GM23338 (cell line): ENCODE measurements around the gene SYT5. TPM values are rescaled to one million over a fixed set of nuclear protein-coding genes. Genes with fewer than 3 reads are reported as not detected.
"Not testable (repeated sequence)": the region's sequence is repeated elsewhere in the genome, so short reads cannot be mapped to it uniquely, and the experiment has no call there.

Experiments
- ATAC-seq: fragments of 200-7000 bp; cut with Tn5 transposase; 3 replicates; pipeline ENCODE4 v1.9.1; 2020
- DNase-seq: peaks from one replicate; pipeline ENCODE4 v3.0.0-alpha.2; 2015; ENCODE audit warnings: low spot score
- H2AFZ ChIP-seq: fragments of 200-600 bp; sonication (generic); 2 replicates; pipeline ENCODE4 v1.8.0; 2016; ENCODE audit warnings: antibody characterized with exemption, mild to moderate bottlenecking, moderate library complexity
- H3F3A ChIP-seq: fragments of 200-600 bp; sonication (generic); replicated peaks from 2 replicates; pipeline ENCODE4 v1.8.0; 2017; ENCODE audit warnings: antibody characterized with exemption, mixed run types, low read depth
- H3K27ac ChIP-seq: fragments of 200-600 bp; sonication (generic); 2 replicates; pipeline ENCODE4 v1.6.1; 2016; ENCODE audit warnings: low read depth
- H3K27me3 ChIP-seq: fragments of 200-600 bp; sonication (generic); 2 replicates; pipeline ENCODE4 v1.8.0; 2016; ENCODE audit warnings: mild to moderate bottlenecking, mixed run types, moderate library complexity; ENCODE audit not compliant: insufficient read depth
- H3K36me3 ChIP-seq: fragments of 200-600 bp; sonication (generic); 2 replicates; pipeline ENCODE4 v1.8.0; 2016; ENCODE audit warnings: mild to moderate bottlenecking; ENCODE audit not compliant: insufficient read depth
- H3K4me1 ChIP-seq: fragments of 200-600 bp; sonication (generic); 2 replicates; pipeline ENCODE4 v1.8.0; 2016; ENCODE audit warnings: mild to moderate bottlenecking, moderate library complexity; ENCODE audit not compliant: insufficient read depth
- H3K4me2 ChIP-seq: fragments of 200-600 bp; sonication (generic); 2 replicates; pipeline ENCODE4 v1.7.1; 2017; ENCODE audit warnings: mixed run types
- H3K4me3 ChIP-seq: fragments of 200-600 bp; sonication (generic); 2 replicates; pipeline ENCODE4 v1.6.1; 2016; ENCODE audit warnings: mixed run types
- H3K79me2 ChIP-seq: fragments of 200-600 bp; sonication (generic); replicated peaks from 2 replicates; pipeline ENCODE4 v1.8.0; 2017; ENCODE audit warnings: mild to moderate bottlenecking; ENCODE audit not compliant: insufficient read depth
- H3K9me2 ChIP-seq: fragments of 200-600 bp; sonication (generic); 2 replicates; pipeline ENCODE4 v1.8.0; 2017; ENCODE audit not compliant: insufficient read depth
- H4K20me1 ChIP-seq: fragments of 200-600 bp; sonication (generic); replicated peaks from 2 replicates; pipeline ENCODE4 v1.8.0; 2017; ENCODE audit warnings: mild to moderate bottlenecking; ENCODE audit not compliant: insufficient read depth
- H3K27ac Mint-ChIP-seq: 2 replicates; pipeline ENCODE4 v1.8.0; 2020; ENCODE audit warnings: inconsistent platforms, mild to moderate bottlenecking, moderate library complexity, mixed read lengths
- H3K27me3 Mint-ChIP-seq: 3 replicates; pipeline ENCODE4 v1.8.0; 2022; ENCODE audit warnings: low read depth, mild to moderate bottlenecking, moderate library complexity, mixed read lengths, inconsistent platforms; ENCODE audit not compliant: insufficient read depth, poor library complexity
- H3K36me3 Mint-ChIP-seq: 3 replicates; pipeline ENCODE4 v1.8.0; 2021; ENCODE audit warnings: low read depth, mild to moderate bottlenecking, inconsistent platforms, moderate library complexity, mixed read lengths
- H3K4me1 Mint-ChIP-seq: 3 replicates; pipeline ENCODE4 v1.8.0; 2020; ENCODE audit warnings: mild to moderate bottlenecking, inconsistent platforms, mixed read lengths
- H3K4me3 Mint-ChIP-seq: 3 replicates; pipeline ENCODE4 v1.8.0; 2021; ENCODE audit warnings: moderate library complexity, mild to moderate bottlenecking, inconsistent platforms, mixed read lengths
- H3K9me3 Mint-ChIP-seq: 3 replicates; pipeline ENCODE4 v1.8.0; 2020; ENCODE audit warnings: moderate library complexity, mild to moderate bottlenecking, inconsistent platforms, mixed read lengths
- EZH2 ChIP-seq: fragments of 200-600 bp; sonication (generic); IDR thresholded peaks from one replicate; pipeline ENCODE4 v1.8.0; 2017; ENCODE audit warnings: antibody characterized with exemption, mild to moderate bottlenecking, low read depth; ENCODE audit not compliant: unreplicated experiment
- ZNF331 ChIP-seq: fragments of 250-450 bp; sonication (Bioruptor Pico); IDR thresholded peaks from 2 replicates; pipeline ENCODE4 v1.5.0; 2020; ENCODE audit warnings: low read depth, mild to moderate bottlenecking, moderate library complexity
- polyA plus RNA-seq: library from polyadenylated mRNA; unstranded; fragments of >200 nt; fragmentation: Nextera tagmentation; extraction: Ambion mirVana; gene quantifications from 2 replicates; pipeline ENCODE4 v1.2.1, GENCODE V29; 2016
- total RNA-seq: library from RNA; depleted of rRNA; stranded (reverse); fragments of >200 nt; shearing (Covaris generic); gene quantifications from 2 replicates; pipeline ENCODE4 v1.2.3, GENCODE V29; 2014
- TF ChIP-seq, protein P1 (sequence below): fragments of 250-450 bp; sonication (Bioruptor Pico); IDR thresholded peaks from 2 replicates; pipeline ENCODE4 v1.5.0; 2020; ENCODE audit warnings: mild to moderate bottlenecking, moderate library complexity
- TF ChIP-seq, protein P2 (sequence below): IDR thresholded peaks from 2 replicates; pipeline ENCODE4 v1.6.1; 2016; ENCODE audit warnings: antibody characterized with exemption

Gene SYT5
- total and polyA plus RNA-seq, 2 experiments from 2014 or later, result 2.1 to 4.7 TPM

DNA sequence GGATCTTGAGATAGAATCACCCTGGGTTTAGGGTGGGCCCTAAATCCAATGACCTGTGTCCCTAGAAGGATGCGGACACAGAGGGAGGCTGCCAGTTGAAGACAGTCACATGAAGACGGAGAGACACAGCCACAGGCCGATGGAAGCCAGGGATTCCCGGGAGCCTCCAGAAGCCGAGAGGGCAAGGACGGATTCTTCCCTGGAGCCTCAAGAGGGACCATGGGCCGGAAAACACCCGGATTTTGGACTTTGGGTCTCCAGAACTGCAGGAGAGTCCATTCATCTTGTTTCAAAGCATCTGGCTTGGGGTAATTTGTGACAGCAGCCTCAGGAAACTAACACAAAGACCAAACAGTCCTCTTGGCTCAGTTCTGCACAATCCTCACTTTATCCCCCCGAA, 46.2 kb upstream of the SYT5 start (continued):
- TF ChIP-seq, protein P1, sequence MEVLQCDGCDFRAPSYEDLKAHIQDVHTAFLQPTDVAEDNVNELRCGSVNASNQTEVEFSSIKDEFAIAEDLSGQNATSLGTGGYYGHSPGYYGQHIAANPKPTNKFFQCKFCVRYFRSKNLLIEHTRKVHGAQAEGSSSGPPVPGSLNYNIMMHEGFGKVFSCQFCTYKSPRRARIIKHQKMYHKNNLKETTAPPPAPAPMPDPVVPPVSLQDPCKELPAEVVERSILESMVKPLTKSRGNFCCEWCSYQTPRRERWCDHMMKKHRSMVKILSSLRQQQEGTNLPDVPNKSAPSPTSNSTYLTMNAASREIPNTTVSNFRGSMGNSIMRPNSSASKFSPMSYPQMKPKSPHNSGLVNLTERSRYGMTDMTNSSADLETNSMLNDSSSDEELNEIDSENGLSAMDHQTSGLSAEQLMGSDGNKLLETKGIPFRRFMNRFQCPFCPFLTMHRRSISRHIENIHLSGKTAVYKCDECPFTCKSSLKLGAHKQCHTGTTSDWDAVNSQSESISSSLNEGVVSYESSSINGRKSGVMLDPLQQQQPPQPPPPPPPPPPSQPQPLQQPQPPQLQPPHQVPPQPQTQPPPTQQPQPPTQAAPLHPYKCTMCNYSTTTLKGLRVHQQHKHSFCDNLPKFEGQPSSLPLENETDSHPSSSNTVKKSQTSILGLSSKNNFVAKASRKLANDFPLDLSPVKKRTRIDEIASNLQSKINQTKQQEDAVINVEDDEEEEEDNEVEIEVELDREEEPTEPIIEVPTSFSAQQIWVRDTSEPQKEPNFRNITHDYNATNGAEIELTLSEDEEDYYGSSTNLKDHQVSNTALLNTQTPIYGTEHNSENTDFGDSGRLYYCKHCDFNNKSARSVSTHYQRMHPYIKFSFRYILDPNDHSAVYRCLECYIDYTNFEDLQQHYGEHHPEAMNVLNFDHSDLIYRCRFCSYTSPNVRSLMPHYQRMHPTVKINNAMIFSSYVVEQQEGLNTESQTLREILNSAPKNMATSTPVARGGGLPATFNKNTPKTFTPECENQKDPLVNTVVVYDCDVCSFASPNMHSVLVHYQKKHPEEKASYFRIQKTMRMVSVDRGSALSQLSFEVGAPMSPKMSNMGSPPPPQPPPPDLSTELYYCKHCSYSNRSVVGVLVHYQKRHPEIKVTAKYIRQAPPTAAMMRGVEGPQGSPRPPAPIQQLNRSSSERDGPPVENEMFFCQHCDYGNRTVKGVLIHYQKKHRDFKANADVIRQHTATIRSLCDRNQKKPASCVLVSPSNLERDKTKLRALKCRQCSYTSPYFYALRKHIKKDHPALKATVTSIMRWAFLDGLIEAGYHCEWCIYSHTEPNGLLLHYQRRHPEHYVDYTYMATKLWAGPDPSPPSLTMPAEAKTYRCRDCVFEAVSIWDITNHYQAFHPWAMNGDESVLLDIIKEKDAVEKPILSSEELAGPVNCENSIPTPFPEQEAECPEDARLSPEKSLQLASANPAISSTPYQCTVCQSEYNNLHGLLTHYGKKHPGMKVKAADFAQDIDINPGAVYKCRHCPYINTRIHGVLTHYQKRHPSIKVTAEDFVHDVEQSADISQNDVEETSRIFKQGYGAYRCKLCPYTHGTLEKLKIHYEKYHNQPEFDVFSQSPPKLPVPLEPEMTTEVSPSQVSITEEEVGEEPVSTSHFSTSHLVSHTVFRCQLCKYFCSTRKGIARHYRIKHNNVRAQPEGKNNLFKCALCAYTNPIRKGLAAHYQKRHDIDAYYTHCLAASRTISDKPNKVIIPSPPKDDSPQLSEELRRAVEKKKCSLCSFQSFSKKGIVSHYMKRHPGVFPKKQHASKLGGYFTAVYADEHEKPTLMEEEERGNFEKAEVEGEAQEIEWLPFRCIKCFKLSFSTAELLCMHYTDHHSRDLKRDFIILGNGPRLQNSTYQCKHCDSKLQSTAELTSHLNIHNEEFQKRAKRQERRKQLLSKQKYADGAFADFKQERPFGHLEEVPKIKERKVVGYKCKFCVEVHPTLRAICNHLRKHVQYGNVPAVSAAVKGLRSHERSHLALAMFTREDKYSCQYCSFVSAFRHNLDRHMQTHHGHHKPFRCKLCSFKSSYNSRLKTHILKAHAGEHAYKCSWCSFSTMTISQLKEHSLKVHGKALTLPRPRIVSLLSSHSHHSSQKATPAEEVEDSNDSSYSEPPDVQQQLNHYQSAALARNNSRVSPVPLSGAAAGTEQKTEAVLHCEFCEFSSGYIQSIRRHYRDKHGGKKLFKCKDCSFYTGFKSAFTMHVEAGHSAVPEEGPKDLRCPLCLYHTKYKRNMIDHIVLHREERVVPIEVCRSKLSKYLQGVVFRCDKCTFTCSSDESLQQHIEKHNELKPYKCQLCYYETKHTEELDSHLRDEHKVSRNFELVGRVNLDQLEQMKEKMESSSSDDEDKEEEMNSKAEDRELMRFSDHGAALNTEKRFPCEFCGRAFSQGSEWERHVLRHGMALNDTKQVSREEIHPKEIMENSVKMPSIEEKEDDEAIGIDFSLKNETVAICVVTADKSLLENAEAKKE, result no peak
- TF ChIP-seq, protein P2, sequence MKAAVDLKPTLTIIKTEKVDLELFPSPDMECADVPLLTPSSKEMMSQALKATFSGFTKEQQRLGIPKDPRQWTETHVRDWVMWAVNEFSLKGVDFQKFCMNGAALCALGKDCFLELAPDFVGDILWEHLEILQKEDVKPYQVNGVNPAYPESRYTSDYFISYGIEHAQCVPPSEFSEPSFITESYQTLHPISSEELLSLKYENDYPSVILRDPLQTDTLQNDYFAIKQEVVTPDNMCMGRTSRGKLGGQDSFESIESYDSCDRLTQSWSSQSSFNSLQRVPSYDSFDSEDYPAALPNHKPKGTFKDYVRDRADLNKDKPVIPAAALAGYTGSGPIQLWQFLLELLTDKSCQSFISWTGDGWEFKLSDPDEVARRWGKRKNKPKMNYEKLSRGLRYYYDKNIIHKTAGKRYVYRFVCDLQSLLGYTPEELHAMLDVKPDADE, result no peak
- no peak for TF ChIP-seq EZH2

DNA sequence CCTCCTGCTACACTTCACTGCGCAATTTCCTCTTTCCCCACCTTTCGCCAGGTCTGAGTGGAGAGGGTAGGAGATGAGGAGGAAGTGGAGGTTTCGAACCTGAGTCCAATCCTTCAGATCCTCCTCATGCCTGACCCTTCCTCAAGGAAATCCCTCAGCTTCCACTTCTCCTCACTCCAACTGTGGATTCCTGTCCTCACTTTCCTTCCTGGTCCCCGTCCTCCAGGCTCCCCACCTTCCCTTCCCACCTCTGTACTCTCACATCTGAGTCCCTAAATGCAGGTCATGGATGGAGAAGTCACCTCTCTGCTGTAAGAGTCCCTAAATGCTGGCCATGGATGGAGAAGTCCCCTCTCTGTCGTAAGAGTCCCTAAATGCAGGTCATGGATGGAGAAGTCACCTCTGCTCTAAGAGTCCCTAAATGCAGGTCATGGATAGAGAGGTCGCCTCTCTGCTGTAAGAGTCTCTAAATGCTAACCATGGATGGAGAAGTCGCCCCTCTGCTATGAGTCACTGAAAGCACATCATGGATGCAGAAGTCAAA, 45.4 kb upstream of the SYT5 start:
- H3K27me3 Mint-ChIP-seq, result peaks cover 14% of the 10 kb centered on the region
- H3K4me3 Mint-ChIP-seq, result no peak overlapping the region
- H3K27ac Mint-ChIP-seq, result no peak overlapping the region

DNA sequence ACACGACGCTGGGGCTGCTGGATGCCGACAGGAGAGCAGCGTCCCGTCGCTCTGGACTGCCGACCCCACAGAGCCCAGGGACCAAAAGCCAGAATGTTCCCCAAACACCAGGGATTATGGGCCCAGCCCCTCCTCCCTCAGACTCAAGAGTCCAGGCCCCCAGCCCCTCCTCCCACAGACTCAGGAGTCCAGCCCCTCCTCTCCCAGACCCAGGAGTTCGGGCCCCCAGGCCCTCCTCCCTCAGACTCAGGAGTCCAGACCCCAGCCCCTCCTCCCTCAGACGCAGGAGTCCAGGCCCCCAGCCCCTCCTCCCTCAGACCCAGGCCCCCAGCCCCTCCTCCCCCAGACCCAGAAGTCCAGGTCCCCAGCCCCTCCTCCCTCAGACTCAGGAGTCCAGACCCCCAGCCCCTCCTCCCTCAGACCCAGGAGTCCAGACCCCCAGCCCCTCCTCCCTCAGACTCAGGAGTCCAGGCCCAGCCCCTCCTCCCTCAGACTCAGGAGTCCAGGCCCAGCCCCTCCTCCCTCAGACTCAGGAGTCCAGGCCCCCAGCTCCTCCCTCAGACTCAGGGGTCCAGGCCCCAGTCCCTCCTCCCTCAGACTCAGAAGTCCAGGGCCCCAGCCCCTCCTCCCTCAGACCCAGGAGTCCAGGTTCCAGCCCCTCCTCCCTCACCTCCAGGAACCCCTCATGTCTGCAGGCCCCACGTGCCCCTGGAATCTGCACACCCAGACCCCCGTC, 44.8 kb upstream of the SYT5 start:
- H3K9me3 Mint-ChIP-seq, H2AFZ ChIP-seq, H4K20me1 ChIP-seq, DNase-seq, H3F3A ChIP-seq, H3K79me2 ChIP-seq, H3K36me3 ChIP-seq, H3K4me1 ChIP-seq, H3K4me3 Mint-ChIP-seq, H3K4me3 ChIP-seq, H3K27ac ChIP-seq, H3K4me1 Mint-ChIP-seq, H3K9me2 ChIP-seq, H3K27ac Mint-ChIP-seq, H3K4me2 ChIP-seq, ATAC-seq, H3K27me3 ChIP-seq: not testable (repeated sequence)
- H3K36me3 Mint-ChIP-seq, result peaks cover 11% of the 10 kb centered on the region
- peaks cover 15% of the 10 kb centered on the region for H3K27me3 Mint-ChIP-seq

More for the DNA sequence above, 45.4 kb upstream of the SYT5 start:
- H2AFZ ChIP-seq, result no peak overlapping the region
- no peaks in the 10 kb centered on the region; the same call in 1 of the 2 replicates for H4K20me1 ChIP-seq
- DNase-seq, result no peak
- H3K27me3 ChIP-seq, result no peaks in the 10 kb centered on the region
- peaks cover 3% of the 10 kb centered on the region for H3K9me3 Mint-ChIP-seq
- no peaks in the 10 kb centered on the region for H3K4me1 ChIP-seq
- no peak for TF ChIP-seq ZNF331 (CRISPR knock-in tag)
- TF ChIP-seq, protein P2, result no peak
- H3K4me1 Mint-ChIP-seq, result peaks cover 4% of the 10 kb centered on the region; the same call in 2 of the 3 replicates
- H3K9me2 ChIP-seq, result no peaks in the 10 kb centered on the region
- ATAC-seq, result no peak
- no peak overlapping the region for H3K4me2 ChIP-seq
- no peaks in the 10 kb centered on the region for H3K79me2 ChIP-seq
- 0 out of 2 replicates have a peak, but pooled peaks cover 2% of the 10 kb centered on the region for H3F3A ChIP-seq
- H3K36me3 Mint-ChIP-seq, result peaks cover 10% of the 10 kb centered on the region
- no peak overlapping the region for H3K27ac ChIP-seq
- no peak overlapping the region for H3K4me3 ChIP-seq
- H3K36me3 ChIP-seq, result no peaks in the 10 kb centered on the region
